Left lung (tissue), 10 donors: ENCODE data around the gene SLC26A11. TPM values are rescaled to one million over a fixed set of nuclear protein-coding genes. Genes with fewer than 3 reads are reported as not detected.
A peak's percentile ranks its signal among the peaks of the same experiment; 100 is the strongest.

ENCODE experiments used
- ATAC-seq: fragments of 200-7000 bp; cut with Tn5 transposase; one replicate; pipeline ENCODE4 v1.9.1; 2020; ENCODE audit warnings: moderate library complexity
- DNase-seq, 4 donors: peaks; one replicate each; pipeline ENCODE4 v3.0.0-alpha.2; 2013 to 2020
- H3K27ac ChIP-seq, 2 donors: fragments of 200-600 bp; sonication (generic) in 1 of 2; one replicate each; pipeline versions ENCODE4 v1.5.0 to v1.8.0; 2020 to 2021
- H3K27me3 ChIP-seq, 2 donors: fragments of 200-600 bp; sonication (generic) in 1 of 2; one replicate each; pipeline versions ENCODE4 v1.5.0 to v1.8.0; 2020 to 2021
- H3K36me3 ChIP-seq, 2 donors: fragments of 200-600 bp; sonication (generic) in 1 of 2; one replicate each; pipeline versions ENCODE4 v1.5.0 to v1.8.0; 2020 to 2021
- H3K4me1 ChIP-seq, 2 donors: fragments of 200-600 bp; one replicate each; pipeline ENCODE4 v1.8.0; 2021
- H3K4me3 ChIP-seq, 2 donors: fragments of 200-600 bp; sonication (generic) in 1 of 2; one replicate each; pipeline versions ENCODE4 v1.5.0 to v1.8.0; 2020 to 2021; ENCODE audit warnings: mild to moderate bottlenecking in 1 of 2
- H3K9me3 ChIP-seq, 2 donors: fragments of 200-600 bp; sonication (generic) in 1 of 2; one replicate each; pipeline versions ENCODE4 v1.5.0 to v1.8.0; 2020 to 2021
- intact Hi-C, 2 donors: fragments of 100-400 bp; cut with DNase I; formaldehyde crosslinking; loops; one replicate each; pipeline versions ENCODE4 v1.11.2 to v1.14.2; 2022
- polyA plus RNA-seq, 6 donors: library from polyadenylated mRNA; unstranded; fragments of 120-200 nt; gene quantifications; one replicate each; pipeline ENCODE4 v1.2.1, GENCODE V29; 2013; ENCODE audit not compliant: insufficient read length in 6 of 6
- total RNA-seq, 2 donors: library from RNA; stranded (reverse); fragmentation: NEBNext Ultra II Directional; extraction: Animal tissue kit (Norgen Biotek cat#: 25700); gene quantifications; one replicate each; pipeline ENCODE4 v1.2.1, GENCODE V29; 2021
- TF ChIP-seq, protein P1 (sequence below), 2 donors: fragments of 200-600 bp; sonication (generic) in 1 of 2; IDR thresholded peaks; one replicate each; pipeline versions ENCODE4 v1.5.0 to v1.8.0; 2021; ENCODE audit warnings: antibody characterized with exemption in 2 of 2
- donor health status: DM: no; HTN: yes; CAD: no.
- donor health status: DM: no; HTN: no; CAD: no.

The SLC26A11 gene
- total and polyA plus RNA-seq, 8 donors, result 22.3 to 36.0 (median 24.6) TPM

GRCh38 chr17:80208050-80208449 lies 12.2 kb upstream of the SLC26A11 start:
- Histone ChIP-seq H3K27ac (no peak overlapping the region), H3K9me3 (no peaks in the 10 kb centered on the region), H3K4me3 (no peak overlapping the region), H3K27me3 (no peaks in the 10 kb centered on the region), H3K36me3 (peaks cover 0 to 66% of the 10 kb centered on the region in 2 donors), H3K4me1 (peaks cover 0 to 6% of the 10 kb centered on the region in 2 donors)
- intact Hi-C loops, result no loop called here
- ATAC-seq (no peak), DNase-seq (no peak)
- TF ChIP-seq, protein P1, sequence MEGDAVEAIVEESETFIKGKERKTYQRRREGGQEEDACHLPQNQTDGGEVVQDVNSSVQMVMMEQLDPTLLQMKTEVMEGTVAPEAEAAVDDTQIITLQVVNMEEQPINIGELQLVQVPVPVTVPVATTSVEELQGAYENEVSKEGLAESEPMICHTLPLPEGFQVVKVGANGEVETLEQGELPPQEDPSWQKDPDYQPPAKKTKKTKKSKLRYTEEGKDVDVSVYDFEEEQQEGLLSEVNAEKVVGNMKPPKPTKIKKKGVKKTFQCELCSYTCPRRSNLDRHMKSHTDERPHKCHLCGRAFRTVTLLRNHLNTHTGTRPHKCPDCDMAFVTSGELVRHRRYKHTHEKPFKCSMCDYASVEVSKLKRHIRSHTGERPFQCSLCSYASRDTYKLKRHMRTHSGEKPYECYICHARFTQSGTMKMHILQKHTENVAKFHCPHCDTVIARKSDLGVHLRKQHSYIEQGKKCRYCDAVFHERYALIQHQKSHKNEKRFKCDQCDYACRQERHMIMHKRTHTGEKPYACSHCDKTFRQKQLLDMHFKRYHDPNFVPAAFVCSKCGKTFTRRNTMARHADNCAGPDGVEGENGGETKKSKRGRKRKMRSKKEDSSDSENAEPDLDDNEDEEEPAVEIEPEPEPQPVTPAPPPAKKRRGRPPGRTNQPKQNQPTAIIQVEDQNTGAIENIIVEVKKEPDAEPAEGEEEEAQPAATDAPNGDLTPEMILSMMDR (IDR thresholded peaks at IDR 0.05), result no peak

- Histone ChIP-seq H3K4me1 (peaks cover 0 to 19% of the 10 kb centered on the region in 2 donors), H3K4me3 (no peak overlapping the region), H3K36me3 (peaks cover 0 to 83% of the 10 kb centered on the region in 2 donors), H3K27ac (no peak overlapping the region), H3K9me3 (no peaks in the 10 kb centered on the region), H3K27me3 (no peaks in the 10 kb centered on the region)
- TF ChIP-seq, protein P1 (IDR thresholded peaks at IDR 0.05), result no peak
- DNase-seq (no peak), ATAC-seq (no peak)
- intact Hi-C loops, result no loop called here
Measured at GRCh38 chr17:80209765-80210164, 10.5 kb upstream of the SLC26A11 start.

GRCh38 chr17:80210348-80211108 lies 9.7 kb upstream of the SLC26A11 start:
- H3K36me3 ChIP-seq, result peaks cover 0 to 88% of the 10 kb centered on the region in 2 donors
- H3K27ac ChIP-seq, result no peak overlapping the region
- no peaks in the 10 kb centered on the region for H3K9me3 ChIP-seq
- no peaks in the 10 kb centered on the region for H3K27me3 ChIP-seq
- H3K4me3 ChIP-seq, result no peak overlapping the region
- TF ChIP-seq, protein P1 (IDR thresholded peaks at IDR 0.05), result no peak
- peak in 1 of 4 donors; percentile 72 for DNase-seq
- H3K4me1 ChIP-seq, result peaks cover 0 to 19% of the 10 kb centered on the region in 2 donors
- ATAC-seq, result no peak
- intact Hi-C loops, result no loop called here

GRCh38 chr17:80212109-80212508 lies 8.1 kb upstream of the SLC26A11 start:
- Histone ChIP-seq H3K9me3 (no peaks in the 10 kb centered on the region), H3K36me3 (peaks cover 0 to 99% of the 10 kb centered on the region in 2 donors), H3K27ac (no peak overlapping the region)

DNA sequence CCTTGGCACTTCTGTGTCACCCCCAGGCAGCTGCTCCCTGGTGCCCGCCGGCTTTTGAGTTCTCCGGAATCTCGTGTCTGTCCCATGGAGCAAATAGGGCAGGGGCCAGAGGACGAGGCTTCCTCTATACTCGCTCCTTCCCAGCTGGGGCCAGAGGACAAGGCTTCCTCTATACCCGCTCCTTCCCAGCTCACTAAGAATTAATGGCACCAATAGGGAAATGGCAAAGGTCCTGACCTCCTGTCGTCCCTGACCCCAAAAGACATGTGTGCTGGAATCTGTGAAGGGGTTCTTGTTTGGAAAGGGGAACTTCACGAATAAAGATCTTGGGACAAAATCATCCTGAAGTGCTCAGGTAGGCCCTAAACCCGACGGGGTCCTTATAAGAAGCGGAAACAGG lies 7.7 kb upstream of the SLC26A11 start:
- Histone ChIP-seq H3K27me3 (no peaks in the 10 kb centered on the region), H3K9me3 (no peaks in the 10 kb centered on the region), H3K36me3 (peaks cover 0 to 100% of the 10 kb centered on the region in 2 donors), H3K4me3 (no peak overlapping the region), H3K27ac (peak overlapping the region in 1 of 2 donors; percentile 62), H3K4me1 (peaks cover 0 to 19% of the 10 kb centered on the region in 2 donors)
- ATAC-seq, result peak; percentile 47
- TF ChIP-seq, protein P1 (IDR thresholded peaks at IDR 0.05), result no peak
- no peak for DNase-seq
- intact Hi-C loops, result no loop called here

More at GRCh38 chr17:80212109-80212508, 8.1 kb upstream of the SLC26A11 start:
- DNase-seq (peak in 1 of 4 donors; percentile 71), ATAC-seq (no peak)
- Histone ChIP-seq H3K4me1 (peaks cover 0 to 19% of the 10 kb centered on the region in 2 donors), H3K27me3 (no peaks in the 10 kb centered on the region), H3K4me3 (no peak overlapping the region)
- intact Hi-C loops, result no loop called here
- TF ChIP-seq, protein P1 (IDR thresholded peaks at IDR 0.05), result no peak
